ENCODE data around the gene CROCC2. TPM values are rescaled to one million over a fixed set of nuclear protein-coding genes. Genes with fewer than 3 reads are reported as not detected.

Gene CROCC2
- total and polyA plus RNA-seq, 8 donors, result 0.03 to 4.9 TPM; not detected in 6

- 57 to 81% (median 62%) methylated on average over 13 to 14 of the region's 14 CpGs for WGBS, 5 donors
- Histone ChIP-seq H3K27me3 (peaks cover 0 to 39% (median 0%) of the 10 kb centered on the region in 3 donors), H3K4me1 (peaks cover 7 to 33% (median 31%) of the 10 kb centered on the region in 4 donors), H3K27ac (peak overlapping the region in 3 of 5 donors; percentile 34 to 58 (median 54)), H3K4me3 (no peak overlapping the region), H3K36me3 (no peaks in the 10 kb centered on the region), H3K9me3 (no peaks in the 10 kb centered on the region)
- TF ChIP-seq EP300 (IDR thresholded peaks at IDR 0.05) (no peak), POLR2AphosphoS5 (IDR thresholded peaks at IDR 0.05) (no peak), CTCF (IDR thresholded peaks at IDR 0.05) (no peak), POLR2A (IDR thresholded peaks at IDR 0.05) (no peak)
- peak in 1 of 2 donors; percentile 22 for DNase-seq
- intact Hi-C loops (cut with DNase I; ENCODE audit: low total_unique reads), result no loop called here
Measured at GRCh38 chr2:240959941-240960308, 53.8 kb downstream of the CROCC2 start.

GRCh38 chr2:240960309-240960970, 54.3 kb downstream of the CROCC2 start:
- Histone ChIP-seq H3K27me3 (peaks cover 0 to 33% (median 0%) of the 10 kb centered on the region in 3 donors), H3K9me3 (no peaks in the 10 kb centered on the region), H3K4me1 (peaks cover 7 to 35% (median 32%) of the 10 kb centered on the region in 4 donors), H3K36me3 (no peaks in the 10 kb centered on the region), H3K27ac (peak overlapping the region in 3 of 5 donors; percentile 34 to 58 (median 54)), H3K4me3 (no peak overlapping the region)
- intact Hi-C loops (cut with DNase I; ENCODE audit: low total_unique reads), result no loop called here
- DNase-seq, result peak; percentile 65 to 94
- TF ChIP-seq POLR2AphosphoS5 (IDR thresholded peaks at IDR 0.05) (no peak), EP300 (IDR thresholded peaks at IDR 0.05) (no peak), CTCF (IDR thresholded peaks at IDR 0.05) (no peak), POLR2A (IDR thresholded peaks at IDR 0.05) (no peak)
- WGBS, 5 donors, result 11 to 21% (median 17%) methylated on average over 19 to 28 of the region's 28 CpGs

DNA sequence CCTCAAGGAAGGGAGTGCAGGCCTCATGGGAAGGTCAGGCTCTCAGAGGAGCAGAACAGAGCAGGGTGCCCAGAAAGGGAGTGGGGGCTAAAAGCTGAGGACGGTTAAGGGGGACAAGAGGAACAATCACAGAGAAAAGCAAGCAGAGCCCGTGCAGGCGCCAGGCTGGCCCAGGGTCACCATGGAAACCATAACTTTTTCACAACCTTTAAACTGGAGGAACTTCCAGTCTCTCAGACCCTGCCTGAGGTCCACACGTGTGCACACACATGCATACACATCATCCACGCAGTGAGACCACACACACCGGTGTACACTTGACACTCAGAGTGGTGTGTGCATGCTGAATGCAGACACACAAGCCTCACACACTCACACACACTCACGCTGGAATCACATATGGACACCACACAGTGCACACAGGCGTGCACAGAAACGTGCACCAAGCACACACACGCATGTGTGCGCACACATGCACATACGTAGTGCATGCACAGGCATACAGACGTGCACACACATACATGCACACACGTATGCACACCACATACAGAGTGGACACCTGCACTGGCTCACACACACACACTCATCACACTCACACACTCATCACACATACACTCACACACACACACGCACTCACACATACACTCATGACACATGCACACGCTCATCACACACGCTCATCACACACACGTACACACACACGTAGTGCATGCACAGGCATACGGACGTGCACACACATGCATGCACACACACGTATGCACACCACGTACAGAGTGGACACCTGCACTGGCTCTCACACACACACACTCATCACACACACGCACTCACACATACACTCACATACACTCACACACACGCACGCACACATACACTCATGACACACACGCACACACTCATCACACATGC, 55.1 kb downstream of the CROCC2 start:
- Histone ChIP-seq H3K27me3 (peaks cover 0 to 27% (median 0%) of the 10 kb centered on the region in 3 donors), H3K36me3 (no peaks in the 10 kb centered on the region), H3K4me3 (no peak overlapping the region), H3K27ac (no peak overlapping the region), H3K9me3 (no peaks in the 10 kb centered on the region), H3K4me1 (peaks cover 7 to 37% (median 29%) of the 10 kb centered on the region in 4 donors)
- no peak for TF ChIP-seq POLR2AphosphoS5 (IDR thresholded peaks at IDR 0.05)
- no peak for TF ChIP-seq CTCF (IDR thresholded peaks at IDR 0.05)
- no peak for TF ChIP-seq POLR2A (IDR thresholded peaks at IDR 0.05)
- TF ChIP-seq EP300 (IDR thresholded peaks at IDR 0.05), result no peak
- WGBS, 5 donors, result 70 to 80% (median 78%) methylated on average over 27 of the region's 27 CpGs
- intact Hi-C loops (cut with DNase I; ENCODE audit: low total_unique reads), result no loop called here
- DNase-seq, result peak; percentile 11 to 72

DNA sequence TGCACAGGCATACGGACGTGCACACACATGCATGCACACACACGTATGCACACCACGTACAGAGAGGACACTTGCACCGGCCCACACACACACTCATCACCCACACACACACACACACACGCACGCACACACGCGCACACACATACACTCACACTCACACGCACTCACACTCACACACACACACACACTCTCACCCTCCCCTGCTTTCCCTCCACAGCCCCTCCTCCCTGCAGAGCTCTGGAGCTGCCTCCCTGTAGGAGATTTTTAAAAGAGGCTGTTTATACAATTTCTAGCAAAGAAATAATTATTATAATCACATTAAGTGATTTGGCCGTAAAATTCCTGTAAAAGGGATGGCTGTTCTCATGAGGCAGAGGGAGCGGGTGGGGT, 55.8 kb downstream of the CROCC2 start:
- Histone ChIP-seq H3K36me3 (no peaks in the 10 kb centered on the region), H3K27me3 (peaks cover 0 to 20% (median 0%) of the 10 kb centered on the region in 3 donors), H3K4me3 (no peak overlapping the region), H3K4me1 (peaks cover 7 to 37% (median 31%) of the 10 kb centered on the region in 4 donors), H3K27ac (peak overlapping the region in 3 of 5 donors; percentile 43 to 58 (median 48)), H3K9me3 (no peaks in the 10 kb centered on the region)
- WGBS, 5 donors, result 51 to 79% (median 61%) methylated on average over 12 of the region's 12 CpGs
- TF ChIP-seq CTCF (IDR thresholded peaks at IDR 0.05) (no peak), EP300 (IDR thresholded peaks at IDR 0.05) (no peak), POLR2A (IDR thresholded peaks at IDR 0.05) (no peak), POLR2AphosphoS5 (IDR thresholded peaks at IDR 0.05) (no peak)
- DNase-seq, result peak in 1 of 2 donors; percentile 3
- intact Hi-C loops (cut with DNase I; ENCODE audit: low total_unique reads), result no loop called here
